NCI-H1417 treated with DMSO at 0.1 percent for 48 hours (cell line): ENCODE results near the gene SNF8.

Experiments used
- DNase-seq: peaks from one replicate; lab custom pipeline; 2025; lab: John Stamatoyannopoulos, UW

The SNF8 gene

GRCh38 chr17:48883171-48883570 lies 61.5 kb downstream of the SNF8 start:
- DNase-seq, result no peak

GRCh38 chr17:48882272-48882671 lies 62.4 kb downstream of the SNF8 start:
- DNase-seq, result no peak
